SK-N-SH (cell line): ENCODE data around the gene OTUD7B. TPM values are rescaled to one million over a fixed set of nuclear protein-coding genes. Genes with fewer than 3 reads are reported as not detected.

Experiments used
- CTCF ChIA-PET: fragments of 300-600, 350-600 bp; formaldehyde crosslinking; extraction: SDS; loops from one replicate; lab custom pipeline; 2021; lab: Yijun Ruan, JAX
- POLR2A ChIA-PET: fragments of 350-600 bp; sonication (Branson Sonifier 250); formaldehyde crosslinking; extraction: SDS; loops from one replicate; lab custom pipeline; 2020; ENCODE audit warnings: antibody characterized with exemption, inconsistent platforms; lab: Yijun Ruan, JAX
- DNase-seq: peaks from one replicate; pipeline ENCODE4 v3.0.0; 2012
- H2AFZ ChIP-seq: fragments of 200-600 bp; sonication (generic); 2 replicates; pipeline ENCODE4 v1.8.1; 2016; ENCODE audit warnings: antibody characterized with exemption, mild to moderate bottlenecking, low read depth
- H3F3A ChIP-seq: fragments of 200-600 bp; sonication (generic); replicated peaks from 2 replicates; pipeline ENCODE3; 2016; ENCODE audit warnings: antibody characterized with exemption, mild to moderate bottlenecking; ENCODE audit not compliant: insufficient read depth
- H3K27ac ChIP-seq, 2 experiments: fragments of 200-500 bp in 1 of 2; fragments of 200-600 bp in 1 of 2; sonication (Bioruptor generic) in 1 of 2; sonication (generic), shearing (Covaris generic) in 1 of 2; 2 replicates each; pipeline versions ENCODE4 v1.5.1 to v1.6.1; 2014 to 2016; ENCODE audit warnings: low read depth in 2 of 2, inconsistent platforms in 1 of 2, low read length in 1 of 2, mild to moderate bottlenecking in 1 of 2, mixed read lengths in 1 of 2
- H3K27me3 ChIP-seq: fragments of 200-600 bp; sonication (generic), shearing (Covaris generic); 2 replicates; pipeline ENCODE4 v1.6.1; 2016; ENCODE audit warnings: mixed run types; ENCODE audit not compliant: insufficient read depth
- H3K36me3 ChIP-seq, 2 experiments: fragments of 200-500 bp in 1 of 2; fragments of 200-600 bp in 1 of 2; sonication (Bioruptor generic) in 1 of 2; sonication (generic) in 1 of 2; replicated peaks in 1 of 2; 2 replicates each; pipeline versions ENCODE3 to v1.5.1; 2014 to 2016; ENCODE audit warnings: low read length in 1 of 2, mild to moderate bottlenecking in 1 of 2; ENCODE audit not compliant: insufficient read depth in 2 of 2, control insufficient read depth in 1 of 2
- H3K4me1 ChIP-seq, 2 experiments: fragments of 200-500 bp in 1 of 2; fragments of 200-600 bp in 1 of 2; sonication (Bioruptor generic) in 1 of 2; sonication (generic), shearing (Covaris generic) in 1 of 2; 2 replicates each; pipeline versions ENCODE4 v1.5.1 to v1.6.1; 2014 to 2016; ENCODE audit warnings: low read depth in 1 of 2, low read length in 1 of 2, mixed run types in 1 of 2; ENCODE audit not compliant: insufficient read depth in 2 of 2, control insufficient read depth in 1 of 2
- H3K4me2 ChIP-seq: fragments of 200-600 bp; sonication (generic), shearing (Covaris generic); 2 replicates; pipeline ENCODE4 v1.6.1; 2017; ENCODE audit warnings: mixed run types
- H3K4me3 ChIP-seq, 2 experiments: fragments of 200-500 bp in 1 of 2; fragments of 200-600 bp in 1 of 2; sonication (Bioruptor generic) in 1 of 2; sonication (generic), shearing (Covaris generic) in 1 of 2; 2 replicates each; pipeline versions ENCODE4 v1.5.1 to v1.8.1; 2014 to 2016; ENCODE audit warnings: low read depth in 2 of 2, inconsistent platforms in 1 of 2, low read length in 1 of 2, mild to moderate bottlenecking in 1 of 2, mixed read lengths in 1 of 2, moderate library complexity in 1 of 2
- H3K79me2 ChIP-seq: fragments of 200-600 bp; sonication (generic); 2 replicates; pipeline ENCODE4 v1.8.1; 2017; ENCODE audit warnings: mild to moderate bottlenecking; ENCODE audit not compliant: insufficient read depth
- H3K9ac ChIP-seq: fragments of 200-600 bp; sonication (generic); 2 replicates; pipeline ENCODE4 v1.6.1; 2017; ENCODE audit warnings: mixed run types
- H3K9me2 ChIP-seq: fragments of 200-600 bp; sonication (generic); 2 replicates; pipeline ENCODE4 v1.6.1; 2017; ENCODE audit warnings: mixed run types
- H3K9me3 ChIP-seq: fragments of 200-600 bp; sonication (generic); 2 replicates; pipeline ENCODE4 v1.6.1; 2017; ENCODE audit warnings: mixed run types, mild to moderate bottlenecking, moderate library complexity
- H4K20me1 ChIP-seq: fragments of 200-600 bp; sonication (generic); 2 replicates; pipeline ENCODE4 v1.6.1; 2017; ENCODE audit warnings: mild to moderate bottlenecking, mixed run types; ENCODE audit not compliant: insufficient read depth
- EZH2phosphoT487 ChIP-seq: fragments of 200-600 bp; sonication (generic); IDR thresholded peaks from 2 replicates; pipeline ENCODE4 v1.6.1; 2017; ENCODE audit warnings: low read depth, mixed run types, mild to moderate bottlenecking, antibody characterized with exemption, moderate library complexity, borderline replicate concordance
- FOXM1 ChIP-seq: IDR thresholded peaks from 2 replicates; pipeline ENCODE4 v1.4.0; 2012; ENCODE audit warnings: low read depth, mild to moderate bottlenecking
- IRF3 ChIP-seq: fragments of 150-350 bp; IDR thresholded peaks from 2 replicates; pipeline ENCODE4 v1.6.1; 2016; ENCODE audit warnings: mild to moderate bottlenecking, low read depth, low read length
- MAX ChIP-seq: IDR thresholded peaks from 2 replicates; pipeline ENCODE4 v1.4.0; 2012; ENCODE audit warnings: low read depth
- MEF2A ChIP-seq: IDR thresholded peaks from 2 replicates; pipeline ENCODE4 v1.4.0; 2012; ENCODE audit warnings: low read depth, borderline replicate concordance
- MXI1 ChIP-seq: IDR thresholded peaks from 2 replicates; pipeline ENCODE4 v1.6.1; 2012; ENCODE audit warnings: mild to moderate bottlenecking, low read depth, low read length, improper control_type of control experiment
- NFIC ChIP-seq: IDR thresholded peaks from 2 replicates; pipeline ENCODE4 v1.4.0; 2012; ENCODE audit warnings: borderline replicate concordance
- RCOR1 ChIP-seq: fragments of 150-350 bp; IDR thresholded peaks from 2 replicates; pipeline ENCODE4 v1.6.1; 2017; ENCODE audit warnings: antibody characterized with exemption, low read length
- RFX5 ChIP-seq: IDR thresholded peaks from 2 replicates; pipeline ENCODE4 v1.6.1; 2012; ENCODE audit warnings: mild to moderate bottlenecking, improper control_type of control experiment, low read length
- TEAD4 ChIP-seq: IDR thresholded peaks from 2 replicates; pipeline ENCODE4 v1.4.0; 2012; ENCODE audit warnings: mild to moderate bottlenecking, borderline replicate concordance; ENCODE audit not compliant: insufficient read depth
- WGBS: methylation state at CpG from one replicate; pipeline ENCODE4 v1.1.6; 2017; ENCODE audit warnings: low lambda C conversion rate; 5-methylcytosine and 5-hydroxymethylcytosine counted together
- polyA plus RNA-seq, 3 experiments: library from polyadenylated mRNA; depleted of rRNA; stranded (reverse); fragments of >200 nt; gene quantifications; 2 replicates each; pipeline ENCODE4 v1.2.3, GENCODE V29; 2012
- TF ChIP-seq, protein P1 (sequence below): fragments of 200-600 bp; sonication (generic); IDR thresholded peaks from 2 replicates; pipeline ENCODE4 v1.6.1; 2017; ENCODE audit warnings: antibody characterized with exemption, mild to moderate bottlenecking, moderate library complexity

Gene OTUD7B
- polyA plus RNA-seq, 1 of the 3 experiments (the other 2 are of a cell fraction), result 4.2 TPM

GRCh38 chr1:149967646-149968045, 42.9 kb downstream of the OTUD7B start:
- POLR2A ChIA-PET, result no interaction called here
- H3K4me2 ChIP-seq, result no peak overlapping the region
- H3K27ac ChIP-seq, result no peak overlapping the region
- H3K4me3 ChIP-seq, result no peak overlapping the region
- no peaks in the 10 kb centered on the region for H3K4me1 ChIP-seq
- TF ChIP-seq MAX (no peak), EZH2phosphoT487 (no peak), TEAD4 (no peak), RCOR1 (no peak)
- TF ChIP-seq, protein P1, sequence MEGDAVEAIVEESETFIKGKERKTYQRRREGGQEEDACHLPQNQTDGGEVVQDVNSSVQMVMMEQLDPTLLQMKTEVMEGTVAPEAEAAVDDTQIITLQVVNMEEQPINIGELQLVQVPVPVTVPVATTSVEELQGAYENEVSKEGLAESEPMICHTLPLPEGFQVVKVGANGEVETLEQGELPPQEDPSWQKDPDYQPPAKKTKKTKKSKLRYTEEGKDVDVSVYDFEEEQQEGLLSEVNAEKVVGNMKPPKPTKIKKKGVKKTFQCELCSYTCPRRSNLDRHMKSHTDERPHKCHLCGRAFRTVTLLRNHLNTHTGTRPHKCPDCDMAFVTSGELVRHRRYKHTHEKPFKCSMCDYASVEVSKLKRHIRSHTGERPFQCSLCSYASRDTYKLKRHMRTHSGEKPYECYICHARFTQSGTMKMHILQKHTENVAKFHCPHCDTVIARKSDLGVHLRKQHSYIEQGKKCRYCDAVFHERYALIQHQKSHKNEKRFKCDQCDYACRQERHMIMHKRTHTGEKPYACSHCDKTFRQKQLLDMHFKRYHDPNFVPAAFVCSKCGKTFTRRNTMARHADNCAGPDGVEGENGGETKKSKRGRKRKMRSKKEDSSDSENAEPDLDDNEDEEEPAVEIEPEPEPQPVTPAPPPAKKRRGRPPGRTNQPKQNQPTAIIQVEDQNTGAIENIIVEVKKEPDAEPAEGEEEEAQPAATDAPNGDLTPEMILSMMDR, result no peak
- TF ChIP-seq, all 33 proteins: peak for 0
- no peaks in the 10 kb centered on the region for H3K9me3 ChIP-seq
- H3K9me2 ChIP-seq, result no peaks in the 10 kb centered on the region
- DNase-seq, result no peak
- peaks cover 65 to 70% of the 10 kb centered on the region in 2 experiments for H3K36me3 ChIP-seq
- no peaks in the 10 kb centered on the region for H3K79me2 ChIP-seq
- H3K27me3 ChIP-seq, result no peaks in the 10 kb centered on the region
- no peak overlapping the region for H2AFZ ChIP-seq
- CTCF ChIA-PET, result interaction anchor here (0.5 kb wide), 1 partner anchor 929 kb away, joined by 3 read pairs; no protein-coding TSS in a partner anchor
- peaks cover 20% of the 10 kb centered on the region for H3F3A ChIP-seq
- H3K9ac ChIP-seq, result no peak overlapping the region
- no peaks in the 10 kb centered on the region for H4K20me1 ChIP-seq

- TF ChIP-seq IRF3, result no peak
- no peak for TF ChIP-seq NFIC
- TF ChIP-seq MXI1, result no peak
- TF ChIP-seq MEF2A, result no peak
- no peak for TF ChIP-seq MAX
- no peak for TF ChIP-seq FOXM1
- TF ChIP-seq RFX5, result no peak
- Histone ChIP-seq H3K9ac (no peak overlapping the region), H3K79me2 (no peaks in the 10 kb centered on the region), H3K36me3 (peaks cover 62 to 69% of the 10 kb centered on the region in 2 experiments), H3K4me3 (no peak overlapping the region), H4K20me1 (no peaks in the 10 kb centered on the region), H3K27ac (no peak overlapping the region), H3K9me2 (no peaks in the 10 kb centered on the region), H3F3A (peaks cover 26% of the 10 kb centered on the region), H3K9me3 (no peaks in the 10 kb centered on the region), H3K4me1 (0 out of 4 replicates have a peak, but pooled peaks cover 0 to 3% of the 10 kb centered on the region in 2 experiments), H3K27me3 (no peaks in the 10 kb centered on the region), H2AFZ (no peak overlapping the region), H3K4me2 (no peak overlapping the region)
- WGBS, result 97% methylated on average over 2 of the region's 3 CpGs
- ChIA-PET CTCF (no interaction called here), POLR2A (no interaction called here)
- no peak for DNase-seq
These were observed 43.5 kb downstream of the OTUD7B start for GRCh38 chr1:149967041-149967440.
